GM12878 (cell line): ENCODE measurements around the gene OPRPN. TPM values are rescaled to one million over a fixed set of nuclear protein-coding genes. Genes with fewer than 3 reads are reported as not detected.
A peak's percentile ranks its signal among the peaks of the same experiment; 100 is the strongest.

Experiments used
- ATAC-seq: fragments of 200-7000 bp; cut with Tn5 transposase; 3 replicates; pipeline ENCODE4 v1.9.1; 2020; ENCODE audit warnings: mild to moderate bottlenecking, moderate library complexity
- BruUV-seq: library from RNA; stranded (reverse); fragments of 400-500 nt; replicated peaks from 2 replicates; lab custom pipeline; 2021; lab: Mats Ljungman, UMichigan
- CTCF ChIA-PET: fragments of 300-600 bp; sonication (Branson Sonifier 250); formaldehyde crosslinking; extraction: SDS; loops from one replicate; lab custom pipeline; 2021; ENCODE audit warnings: inconsistent platforms; lab: Yijun Ruan, JAX
- POLR2A ChIA-PET: fragments of 350-600 bp; formaldehyde crosslinking; extraction: SDS; loops from one replicate; lab custom pipeline; 2021; ENCODE audit warnings: inconsistent platforms; lab: Charles Lee
- RAD21 ChIA-PET: fragments of 300-600 bp; sonication (Branson Sonifier 250); formaldehyde crosslinking; loops from one replicate; lab custom pipeline; 2023; ENCODE audit warnings: antibody characterized with exemption; ENCODE audit not compliant: unreplicated experiment; lab: Charles Lee
- SMC1A ChIA-PET: fragments of 300-600 bp; sonication (Branson Sonifier 250); formaldehyde crosslinking; loops from one replicate; lab custom pipeline; 2023; ENCODE audit not compliant: unreplicated experiment, uncharacterized antibody; lab: Charles Lee
- DNase-seq: peaks from one replicate; pipeline ENCODE4 v3.0.0-alpha.2; 2011; ENCODE audit warnings: low read depth, low spot score
- FAIRE-seq: peaks from 3 replicates; lab custom pipeline; 2011; peaks lifted over from hg19 to GRCh38; lab: Jason Lieb, UNC
- H2AFZ ChIP-seq: 2 replicates; pipeline ENCODE4 v1.6.0; 2011; ENCODE audit warnings: low read depth, low read length, control low read depth; ENCODE audit not compliant: control insufficient read depth
- H3K27ac ChIP-seq: 2 replicates; pipeline ENCODE4 v1.5.1; 2011; ENCODE audit warnings: control low read depth; ENCODE audit not compliant: control insufficient read depth, insufficient read depth
- H3K27me3 ChIP-seq, 2 experiments: replicated peaks in 1 of 2; 2 replicates each; pipeline versions ENCODE4 v1.6.0 to v1.6.1; 2011; ENCODE audit warnings: low read length in 1 of 2; ENCODE audit not compliant: control insufficient read depth in 2 of 2, insufficient read depth in 2 of 2
- H3K36me3 ChIP-seq, 2 experiments: 2 replicates each; pipeline ENCODE4 v1.5.1; 2011; ENCODE audit warnings: low read length in 1 of 2; ENCODE audit not compliant: control insufficient read depth in 2 of 2, insufficient read depth in 2 of 2
- H3K4me1 ChIP-seq: 2 replicates; pipeline ENCODE4 v1.6.1; 2011; ENCODE audit warnings: mild to moderate bottlenecking, low read length, moderate library complexity, mixed read lengths; ENCODE audit not compliant: control insufficient read depth, insufficient read depth
- H3K4me2 ChIP-seq: 2 replicates; pipeline ENCODE4 v1.6.0; 2011; ENCODE audit warnings: control low read depth; ENCODE audit not compliant: control insufficient read depth, insufficient read depth
- H3K4me3 ChIP-seq: fragments of 200-600 bp; sonication (generic); 2 replicates; pipeline ENCODE4 v1.5.1; 2016
- H3K79me2 ChIP-seq: 2 replicates; pipeline ENCODE4 v1.6.0; 2011; ENCODE audit warnings: low read length; ENCODE audit not compliant: control insufficient read depth, insufficient read depth
- H3K9ac ChIP-seq: 2 replicates; pipeline ENCODE4 v1.8.0; 2011; ENCODE audit warnings: low read length, control low read depth, mixed read lengths; ENCODE audit not compliant: control insufficient read depth, insufficient read depth
- H3K9me3 ChIP-seq: replicated peaks from 3 replicates; pipeline ENCODE4 v1.5.1; 2011; ENCODE audit warnings: mild to moderate bottlenecking, low read length; ENCODE audit not compliant: control insufficient read depth, insufficient read depth
- H4K20me1 ChIP-seq: 2 replicates; pipeline ENCODE4 v1.6.0; 2011; ENCODE audit not compliant: control insufficient read depth, insufficient read depth
- ATF7 ChIP-seq: fragments of 450-650 bp; IDR thresholded peaks from 2 replicates; pipeline ENCODE4 v1.6.1; 2016; ENCODE audit warnings: low read depth, mild to moderate bottlenecking
- CBFB ChIP-seq: IDR thresholded peaks from 2 replicates; pipeline ENCODE4 v1.6.1; 2016; ENCODE audit warnings: antibody characterized with exemption, low read depth
- DPF2 ChIP-seq: fragments of 450-650 bp; IDR thresholded peaks from 2 replicates; pipeline ENCODE4 v1.6.1; 2017; ENCODE audit warnings: mild to moderate bottlenecking
- EP300 ChIP-seq, 2 experiments: fragments of 150-350 bp in 1 of 2; IDR thresholded peaks; 2 replicates each; pipeline ENCODE4 v1.6.1; 2011 to 2012; ENCODE audit warnings: low read depth in 2 of 2, low read length in 2 of 2, borderline replicate concordance in 1 of 2, improper control_type of control experiment in 1 of 2, inconsistent platforms in 1 of 2; ENCODE audit not compliant: control insufficient read depth in 1 of 2
- IKZF1 ChIP-seq: fragments of 450-650 bp; conservative IDR thresholded peaks from 2 replicates; pipeline ENCODE4 v1.6.1; 2017; ENCODE audit warnings: antibody characterized with exemption, mild to moderate bottlenecking
- IKZF2 ChIP-seq, 2 experiments: fragments of 450-650 bp; IDR thresholded peaks; 2 replicates each; pipeline ENCODE4 v1.6.1; 2017; ENCODE audit warnings: mild to moderate bottlenecking in 2 of 2, moderate library complexity in 2 of 2
- MEF2B ChIP-seq: fragments of 450-650 bp; IDR thresholded peaks from 2 replicates; pipeline ENCODE4 v1.6.1; 2018; ENCODE audit warnings: mild to moderate bottlenecking, moderate library complexity; ENCODE audit not compliant: partially characterized antibody, poor library complexity, severe bottlenecking
- MTA2 ChIP-seq: fragments of 450-650 bp; IDR thresholded peaks from 2 replicates; pipeline ENCODE4 v1.6.1; 2016; ENCODE audit warnings: low read depth, mild to moderate bottlenecking, moderate library complexity
- NR2F1 ChIP-seq: fragments of 450-650 bp; conservative IDR thresholded peaks from 2 replicates; pipeline ENCODE4 v1.6.1; 2017; ENCODE audit warnings: mild to moderate bottlenecking
- PAX5 ChIP-seq: IDR thresholded peaks from 2 replicates; pipeline ENCODE4 v1.6.1; 2011; ENCODE audit warnings: low read depth, low read length, borderline replicate concordance
- SPI1 ChIP-seq: IDR thresholded peaks from 2 replicates; pipeline ENCODE4 v1.6.1; 2011; ENCODE audit warnings: low read depth, mild to moderate bottlenecking, low read length, moderate library complexity, borderline replicate concordance; ENCODE audit not compliant: insufficient read depth
- TCF3 ChIP-seq: IDR thresholded peaks from 2 replicates; pipeline ENCODE4 v1.6.1; 2012; ENCODE audit warnings: low read depth, mild to moderate bottlenecking, low read length, borderline replicate concordance; ENCODE audit not compliant: insufficient read depth
- WGBS: methylation state at CpG from one replicate; pipeline ENCODE4 v1.1.6; 2016; ENCODE audit warnings: low lambda C conversion rate; ENCODE audit not compliant: insufficient replicate concordance, insufficient coverage; ENCODE audit errors: missing lambda C conversion rate; 5-methylcytosine and 5-hydroxymethylcytosine counted together
- in situ Hi-C: fragments of 300-500 bp; cut with MboI; formaldehyde crosslinking; loops from 9 replicates; pipeline ENCODE4 v1.14.3; 2018; ENCODE audit warnings: mixed read lengths
- intact Hi-C: fragments of 100-400 bp; cut with micrococcal nuclease; formaldehyde crosslinking; loops from one replicate; pipeline ENCODE4 v1.14.2; 2022; ENCODE audit not compliant: unreplicated experiment
- polyA plus RNA-seq, 11 experiments: library from polyadenylated mRNA; depleted of rRNA in 4 of 11; unstranded in 6 of 11; stranded (reverse) in 5 of 11; fragments of >200 nt; fragmentation: Nextera tagmentation in 4 of 11; fragmentation: Illumina TruSeq in 1 of 11; extraction: Ambion mirVana in 4 of 11; extraction: Trizol in 1 of 11; gene quantifications; 1 replicate in 1 of 11; 2 replicates in 10 of 11; pipeline versions ENCODE4 v1.2.1 to v1.2.3, GENCODE V29; 2011 to 2016; ENCODE audit warnings: inconsistent platforms in 2 of 11, missing spikeins in 2 of 11, low read depth in 1 of 11
- total RNA-seq, 4 experiments: library from RNA; depleted of rRNA in 3 of 4; stranded (reverse); fragments of >200 nt in 3 of 4; fragmentation: Illumina TruSeq in 1 of 4; extraction: Trizol in 1 of 4; gene quantifications; 2 replicates each; pipeline versions ENCODE4 v1.2.1 to v1.2.3, GENCODE V29; 2013 to 2021

Gene OPRPN
- total and polyA plus RNA-seq, 10 of the 15 experiments (the other 5 are each of a cell fraction or from before 2014, with no cell fraction given) = 0.16 to 0.33 TPM; not detected in 8

- no peak for DNase-seq
- H3K4me3 ChIP-seq = no peak overlapping the region
- ChIA-PET POLR2A (interaction anchor here (0.6 to 1.3 kb wide), 2 partner anchors 21 to 36 kb away, joined by 3 read pairs; no protein-coding TSS in a partner anchor), CTCF (interaction anchor here (0.8 to 3.0 kb wide), 2 partner anchors 17 to 32 kb away, joined by 3 to 12 read pairs; partner anchors contain the start of gene OPRPN), RAD21 (interaction anchor here (1.1 to 1.5 kb wide), 3 partner anchors 12 to 42 kb away, joined by 3 to 4 read pairs (median 4); no protein-coding TSS in a partner anchor), SMC1A (interaction anchor here (0.8 to 2.9 kb wide), 12 partner anchors 7 to 140 kb away, joined by 3 to 8 read pairs (median 4); partner anchors contain the start of genes OPRPN and SMR3B)
- H3K9ac ChIP-seq = no peak overlapping the region
- H3K36me3 ChIP-seq = no peaks in the 10 kb centered on the region
- BruUV-seq = no TSS peak
- H3K27ac ChIP-seq = no peak overlapping the region
- intact Hi-C loops = no loop called here
- TF ChIP-seq IKZF2 (IDR thresholded peaks at IDR 0.05) (peak; percentile 70 to 75; a peak in 3 of 4 replicates), EP300 (IDR thresholded peaks at IDR 0.05; ENCODE audit: borderline replicate concordance in 1 of 2, control insufficient read depth in 1 of 2, low read depth in 2 of 2, low read length in 2 of 2) (peak; percentile 29 to 34; a peak in 2 of 4 replicates), TCF3 (no peak), CBFB (no peak), MEF2B (peak; percentile 68), ATF7 (peak; percentile 50), IKZF1 (peak; percentile 59), SPI1 (peak; percentile 44; the same call in 1 of the 2 replicates), MTA2 (peak; percentile 79), NR2F1 (peak; percentile 90), DPF2 (peak; percentile 40; the same call in 1 of the 2 replicates), PAX5 (no peak)
- H3K9me3 ChIP-seq = no peaks in the 10 kb centered on the region
- H2AFZ ChIP-seq = no peak overlapping the region
- H3K27me3 ChIP-seq = no peaks in the 10 kb centered on the region
- WGBS = 18% methylated on average over 5 of the region's 5 CpGs
- H4K20me1 ChIP-seq = no peaks in the 10 kb centered on the region
- H3K79me2 ChIP-seq = no peaks in the 10 kb centered on the region
- H3K4me2 ChIP-seq = no peak overlapping the region
- peak; percentile 69 for ATAC-seq
- H3K4me1 ChIP-seq = no peaks in the 10 kb centered on the region
- FAIRE-seq = no peak
- in situ Hi-C loops = no loop called here
These were observed 33.7 kb upstream of the OPRPN start for GRCh38 chr4:70364002-70364401.
